Keratinocyte (primary cell): ENCODE data around the gene CMIP. TPM values are rescaled to one million over a fixed set of nuclear protein-coding genes. Genes with fewer than 3 reads are reported as not detected.

Experiments used
- DNase-seq: peaks from one replicate; pipeline ENCODE4 v3.0.0-alpha.2; 2011; ENCODE audit warnings: low read depth, missing footprints, low spot score
- FAIRE-seq: peaks from 2 replicates; lab custom pipeline; 2011; peaks lifted over from hg19 to GRCh38; lab: Jason Lieb, UNC
- H2AFZ ChIP-seq: 2 replicates; pipeline ENCODE4 v1.6.0; 2012; ENCODE audit warnings: low read length, control low read depth, inconsistent platforms; ENCODE audit not compliant: control insufficient read depth
- H3K27ac ChIP-seq: 2 replicates; pipeline ENCODE4 v1.5.1; 2011; ENCODE audit warnings: low read length; ENCODE audit not compliant: control insufficient read depth, insufficient read depth
- H3K27me3 ChIP-seq: 3 replicates; pipeline ENCODE4 v1.6.0; 2011; ENCODE audit warnings: low read length; ENCODE audit not compliant: control insufficient read depth, insufficient read depth; ENCODE audit errors: extremely low read depth
- H3K36me3 ChIP-seq, 2 experiments: 2 replicates in 1 of 2; 3 replicates in 1 of 2; pipeline ENCODE4 v1.5.1; 2011; ENCODE audit warnings: low read length in 2 of 2, mild to moderate bottlenecking in 1 of 2; ENCODE audit not compliant: control insufficient read depth in 2 of 2, insufficient read depth in 2 of 2; ENCODE audit errors: extremely low read depth in 1 of 2
- H3K4me1 ChIP-seq: 3 replicates; pipeline ENCODE4 v1.5.1; 2011; ENCODE audit warnings: low read length; ENCODE audit not compliant: control insufficient read depth, insufficient read depth; ENCODE audit errors: extremely low read depth
- H3K4me2 ChIP-seq: 3 replicates; pipeline ENCODE4 v1.6.0; 2011; ENCODE audit warnings: low read depth, low read length; ENCODE audit not compliant: control insufficient read depth, insufficient read depth; ENCODE audit errors: extremely low read depth
- H3K4me3 ChIP-seq, 3 experiments: fragments of 200-600 bp in 1 of 3; sonication (generic) in 1 of 3; 2 replicates in 2 of 3; 3 replicates in 1 of 3; pipeline ENCODE4 v1.5.1; 2011 to 2016; ENCODE audit warnings: low read length in 3 of 3, mild to moderate bottlenecking in 3 of 3, control low read depth in 2 of 3, inconsistent platforms in 1 of 3, low read depth in 1 of 3, mixed read lengths in 1 of 3, mixed run types in 1 of 3, moderate library complexity in 1 of 3; ENCODE audit not compliant: control insufficient read depth in 2 of 3, insufficient read depth in 2 of 3; ENCODE audit errors: extremely low read depth in 1 of 3
- H3K79me2 ChIP-seq: 2 replicates; pipeline ENCODE4 v1.6.0; 2012; ENCODE audit warnings: low read length; ENCODE audit not compliant: control insufficient read depth, insufficient read depth
- H3K9ac ChIP-seq: 3 replicates; pipeline ENCODE4 v1.6.0; 2011; ENCODE audit warnings: low read length; ENCODE audit not compliant: control insufficient read depth, insufficient read depth; ENCODE audit errors: extremely low read depth
- H3K9me1 ChIP-seq: 3 replicates; pipeline ENCODE4 v1.6.0; 2011; ENCODE audit warnings: low read length; ENCODE audit not compliant: control insufficient read depth, insufficient read depth; ENCODE audit errors: extremely low read depth
- H3K9me3 ChIP-seq: 2 replicates; pipeline ENCODE4 v1.5.1; 2012; ENCODE audit warnings: low read depth, low read length; ENCODE audit not compliant: control insufficient read depth
- H4K20me1 ChIP-seq: 3 replicates; pipeline ENCODE4 v1.6.0; 2011; ENCODE audit warnings: low read length; ENCODE audit not compliant: control insufficient read depth, insufficient read depth; ENCODE audit errors: extremely low read depth
- EZH2 ChIP-seq: IDR thresholded peaks from one replicate; pipeline ENCODE4 v1.6.1; 2012; ENCODE audit warnings: inconsistent platforms, mild to moderate bottlenecking, low read length, moderate library complexity
- dilution Hi-C: fragments of 300-500 bp; cut with MboI; formaldehyde crosslinking; loops from one replicate; pipeline ENCODE4 v1.7.0; 2020; ENCODE audit warnings: low sequenced_read_pairs; ENCODE audit not compliant: extremely low pct_ligation_motif_present
- polyA plus RNA-seq, 5 experiments: library from polyadenylated mRNA; depleted of rRNA in 3 of 5; stranded (reverse) in 3 of 5; stranded (forward) in 1 of 5; unstranded in 1 of 5; fragments of >200 nt; gene quantifications; 1 replicate in 1 of 5; 2 replicates in 3 of 5; 3 replicates in 1 of 5; pipeline versions ENCODE4 v1.2.1 to v1.2.3, GENCODE V29; 2011 to 2012; ENCODE audit warnings: missing spikeins in 2 of 5, low read depth in 1 of 5, low replicate concordance in 1 of 5
- TF ChIP-seq, protein P1 (sequence below), 3 experiments: IDR thresholded peaks in 1 of 3; conservative IDR thresholded peaks in 1 of 3; optimal IDR thresholded peaks in 1 of 3; 2 replicates in 2 of 3; 3 replicates in 1 of 3; pipeline versions ENCODE3 to v1.5.1; 2011; ENCODE audit warnings: low read length in 3 of 3, mild to moderate bottlenecking in 3 of 3, moderate library complexity in 2 of 3, control low read depth in 1 of 3, inconsistent platforms in 1 of 3; ENCODE audit not compliant: insufficient read depth in 2 of 3; ENCODE audit errors: extremely low read depth in 1 of 3

The CMIP gene
- polyA plus RNA-seq, 1 donor (not counting 4 experiments of a cell fraction or from before 2014, with no cell fraction given): 5.0 TPM

- DNase-seq (no peak), FAIRE-seq (no peak)
- peaks cover 2% of the 10 kb centered on the region for H3K4me1 ChIP-seq
- no peaks in the 10 kb centered on the region for H3K27me3 ChIP-seq
- no peak overlapping the region for H2AFZ ChIP-seq
- no peak overlapping the region for H3K4me2 ChIP-seq
- H3K9me1 ChIP-seq: peaks cover 17% of the 10 kb centered on the region
- H3K27ac ChIP-seq: no peak overlapping the region
- dilution Hi-C loops: no loop called here
- peaks cover 25 to 47% of the 10 kb centered on the region in 2 experiments for H3K36me3 ChIP-seq
- H3K9ac ChIP-seq: no peak overlapping the region
- TF ChIP-seq, protein P1, sequence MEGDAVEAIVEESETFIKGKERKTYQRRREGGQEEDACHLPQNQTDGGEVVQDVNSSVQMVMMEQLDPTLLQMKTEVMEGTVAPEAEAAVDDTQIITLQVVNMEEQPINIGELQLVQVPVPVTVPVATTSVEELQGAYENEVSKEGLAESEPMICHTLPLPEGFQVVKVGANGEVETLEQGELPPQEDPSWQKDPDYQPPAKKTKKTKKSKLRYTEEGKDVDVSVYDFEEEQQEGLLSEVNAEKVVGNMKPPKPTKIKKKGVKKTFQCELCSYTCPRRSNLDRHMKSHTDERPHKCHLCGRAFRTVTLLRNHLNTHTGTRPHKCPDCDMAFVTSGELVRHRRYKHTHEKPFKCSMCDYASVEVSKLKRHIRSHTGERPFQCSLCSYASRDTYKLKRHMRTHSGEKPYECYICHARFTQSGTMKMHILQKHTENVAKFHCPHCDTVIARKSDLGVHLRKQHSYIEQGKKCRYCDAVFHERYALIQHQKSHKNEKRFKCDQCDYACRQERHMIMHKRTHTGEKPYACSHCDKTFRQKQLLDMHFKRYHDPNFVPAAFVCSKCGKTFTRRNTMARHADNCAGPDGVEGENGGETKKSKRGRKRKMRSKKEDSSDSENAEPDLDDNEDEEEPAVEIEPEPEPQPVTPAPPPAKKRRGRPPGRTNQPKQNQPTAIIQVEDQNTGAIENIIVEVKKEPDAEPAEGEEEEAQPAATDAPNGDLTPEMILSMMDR (optimal IDR thresholded peaks at IDR 0.05 in 1 of 3, IDR thresholded peaks at IDR 0.05 in 1 of 3, conservative IDR thresholded peaks at IDR 0.05 in 1 of 3; ENCODE audit: extremely low read depth in 1 of 3, insufficient read depth in 2 of 3, low read length in 3 of 3): no peak
- no peak for TF ChIP-seq EZH2
- no peaks in the 10 kb centered on the region for H3K9me3 ChIP-seq
- no peak overlapping the region for H3K4me3 ChIP-seq
- peaks cover 75% of the 10 kb centered on the region for H4K20me1 ChIP-seq
- H3K79me2 ChIP-seq: peaks cover 100% of the 10 kb centered on the region
These were observed 14.4 kb downstream of the CMIP start for GRCh38 chr16:81458827-81459598.

- no peaks in the 10 kb centered on the region for H3K9me3 ChIP-seq
- no peak overlapping the region for H3K9ac ChIP-seq
- no peak overlapping the region for H3K4me3 ChIP-seq
- peaks cover 24 to 49% of the 10 kb centered on the region in 2 experiments for H3K36me3 ChIP-seq
- peaks cover 68% of the 10 kb centered on the region for H4K20me1 ChIP-seq
- DNase-seq (no peak), FAIRE-seq (no peak)
- H3K4me1 ChIP-seq: peaks cover 2% of the 10 kb centered on the region
- dilution Hi-C loops: no loop called here
- no peak overlapping the region for H2AFZ ChIP-seq
- H3K9me1 ChIP-seq: peaks cover 17% of the 10 kb centered on the region
- no peak overlapping the region for H3K27ac ChIP-seq
- H3K27me3 ChIP-seq: no peaks in the 10 kb centered on the region
- no peak for TF ChIP-seq EZH2
- TF ChIP-seq, protein P1 (optimal IDR thresholded peaks at IDR 0.05 in 1 of 3, IDR thresholded peaks at IDR 0.05 in 1 of 3, conservative IDR thresholded peaks at IDR 0.05 in 1 of 3; ENCODE audit: extremely low read depth in 1 of 3, insufficient read depth in 2 of 3, low read length in 3 of 3): no peak
- peaks cover 100% of the 10 kb centered on the region for H3K79me2 ChIP-seq
- H3K4me2 ChIP-seq: no peak overlapping the region
These were observed 15.5 kb downstream of the CMIP start for GRCh38 chr16:81460075-81460474.
